MCF 10A (cell line): ENCODE results near the gene BCAS3. TPM values are rescaled to one million over a fixed set of nuclear protein-coding genes. Genes with fewer than 3 reads are reported as not detected.

Experiments used
- BruUV-seq: library from RNA; stranded (reverse); fragments of 400-500 nt; replicated peaks from 2 replicates; lab custom pipeline; 2021; lab: Mats Ljungman, UMichigan
- CTCF ChIA-PET: fragments of 300-600 bp; sonication (Branson Sonifier 250); formaldehyde crosslinking; extraction: SDS; loops from one replicate; lab custom pipeline; 2021; ENCODE audit warnings: antibody characterized with exemption, inconsistent platforms; lab: Yijun Ruan, JAX
- POLR2A ChIA-PET: fragments of 300-600, 350-650 bp; sonication (Branson Sonifier 250); formaldehyde crosslinking; extraction: SDS; loops from one replicate; lab custom pipeline; 2020; ENCODE audit warnings: antibody characterized with exemption, inconsistent platforms; lab: Yijun Ruan, JAX
- DNase-seq: peaks from one replicate; pipeline ENCODE4 v3.0.0-alpha.2; 2018; ENCODE audit not compliant: unreplicated experiment
- H3K27ac Mint-ChIP-seq: one replicate; pipeline ENCODE4 v1.8.0; 2022; ENCODE audit warnings: mild to moderate bottlenecking, low read depth, mixed read lengths; ENCODE audit not compliant: unreplicated experiment
- H3K27me3 Mint-ChIP-seq: one replicate; pipeline ENCODE4 v1.8.0; 2022; ENCODE audit warnings: mixed read lengths; ENCODE audit not compliant: insufficient read depth, unreplicated experiment
- H3K36me3 Mint-ChIP-seq: one replicate; pipeline ENCODE4 v1.8.0; 2022; ENCODE audit warnings: mild to moderate bottlenecking, moderate library complexity, mixed read lengths; ENCODE audit not compliant: insufficient read depth, unreplicated experiment
- H3K4me1 Mint-ChIP-seq: one replicate; pipeline ENCODE4 v1.8.0; 2022; ENCODE audit warnings: mixed read lengths; ENCODE audit not compliant: insufficient read depth, unreplicated experiment
- H3K4me3 Mint-ChIP-seq: one replicate; pipeline ENCODE4 v1.8.0; 2022; ENCODE audit warnings: mild to moderate bottlenecking, moderate library complexity, mixed read lengths; ENCODE audit not compliant: unreplicated experiment
- H3K9me3 Mint-ChIP-seq: one replicate; pipeline ENCODE4 v1.8.0; 2022; ENCODE audit warnings: mixed read lengths; ENCODE audit not compliant: unreplicated experiment
- intact Hi-C: fragments of 100-400 bp; cut with micrococcal nuclease; formaldehyde crosslinking; loops from 2 replicates; pipeline ENCODE4 v1.14.1; 2022
- total RNA-seq: library from RNA; stranded (reverse); gene quantifications from 2 replicates; pipeline ENCODE4 v1.2.3, GENCODE V29; 2022
- TF ChIP-seq, protein P1 (sequence below): fragments of 200-600 bp; IDR thresholded peaks from one replicate; pipeline ENCODE4 v1.8.0; 2022; ENCODE audit warnings: antibody characterized with exemption, mild to moderate bottlenecking; ENCODE audit not compliant: unreplicated experiment

BCAS3 gene
- total RNA-seq, 1 experiment from 2014 or later = 14.6 TPM

DNA sequence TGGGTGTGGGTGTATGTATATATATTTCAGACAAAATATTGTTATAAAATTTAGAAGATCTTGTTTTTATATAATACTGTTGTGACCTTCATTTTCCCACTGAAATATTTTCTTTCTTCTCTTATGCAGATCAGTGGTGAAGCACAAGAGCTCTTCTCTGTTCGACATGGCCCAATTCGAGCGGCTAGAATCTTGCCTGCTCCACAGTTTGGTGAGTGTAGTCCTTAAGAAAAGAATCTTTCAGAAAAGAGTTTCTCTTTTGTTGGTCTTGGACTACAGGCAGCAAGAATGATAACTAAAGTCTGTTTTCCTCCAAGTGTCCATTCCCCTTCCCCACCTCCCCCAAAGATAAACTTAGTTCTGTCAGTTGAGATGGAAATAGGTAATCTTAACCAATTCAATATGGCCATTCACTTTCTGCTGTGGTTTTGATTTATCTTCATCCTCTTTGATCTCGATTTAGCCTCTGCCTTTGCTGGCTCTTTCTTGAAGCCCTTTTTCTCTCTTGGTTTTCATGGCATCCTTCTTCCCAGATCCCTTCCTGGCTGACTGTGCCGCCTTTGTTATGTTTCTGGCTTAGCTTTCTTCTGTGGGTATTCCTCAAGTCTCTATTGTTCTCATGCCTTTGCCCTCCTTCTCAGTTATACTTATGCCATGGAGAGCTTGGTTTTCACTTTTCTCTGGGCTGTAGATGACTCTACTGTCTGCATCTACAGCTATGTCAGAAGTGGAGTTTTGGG is 69.6 kb downstream of the BCAS3 start:
- ChIA-PET CTCF (interaction anchor here (1.0 to 1.8 kb wide), 2 partner anchors 27 to 665 kb away, joined by 4 read pairs; no protein-coding TSS in a partner anchor), POLR2A (no interaction called here)
- Mint-ChIP-seq H3K4me3 (no peak overlapping the region), H3K27me3 (no peaks in the 10 kb centered on the region), H3K36me3 (no peaks in the 10 kb centered on the region), H3K4me1 (no peaks in the 10 kb centered on the region), H3K9me3 (peaks cover 8% of the 10 kb centered on the region), H3K27ac (no peak overlapping the region)
- intact Hi-C loops = no loop called here
- no peak for DNase-seq
- no TSS peak for BruUV-seq
- TF ChIP-seq, protein P1, sequence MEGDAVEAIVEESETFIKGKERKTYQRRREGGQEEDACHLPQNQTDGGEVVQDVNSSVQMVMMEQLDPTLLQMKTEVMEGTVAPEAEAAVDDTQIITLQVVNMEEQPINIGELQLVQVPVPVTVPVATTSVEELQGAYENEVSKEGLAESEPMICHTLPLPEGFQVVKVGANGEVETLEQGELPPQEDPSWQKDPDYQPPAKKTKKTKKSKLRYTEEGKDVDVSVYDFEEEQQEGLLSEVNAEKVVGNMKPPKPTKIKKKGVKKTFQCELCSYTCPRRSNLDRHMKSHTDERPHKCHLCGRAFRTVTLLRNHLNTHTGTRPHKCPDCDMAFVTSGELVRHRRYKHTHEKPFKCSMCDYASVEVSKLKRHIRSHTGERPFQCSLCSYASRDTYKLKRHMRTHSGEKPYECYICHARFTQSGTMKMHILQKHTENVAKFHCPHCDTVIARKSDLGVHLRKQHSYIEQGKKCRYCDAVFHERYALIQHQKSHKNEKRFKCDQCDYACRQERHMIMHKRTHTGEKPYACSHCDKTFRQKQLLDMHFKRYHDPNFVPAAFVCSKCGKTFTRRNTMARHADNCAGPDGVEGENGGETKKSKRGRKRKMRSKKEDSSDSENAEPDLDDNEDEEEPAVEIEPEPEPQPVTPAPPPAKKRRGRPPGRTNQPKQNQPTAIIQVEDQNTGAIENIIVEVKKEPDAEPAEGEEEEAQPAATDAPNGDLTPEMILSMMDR = no peak

DNA sequence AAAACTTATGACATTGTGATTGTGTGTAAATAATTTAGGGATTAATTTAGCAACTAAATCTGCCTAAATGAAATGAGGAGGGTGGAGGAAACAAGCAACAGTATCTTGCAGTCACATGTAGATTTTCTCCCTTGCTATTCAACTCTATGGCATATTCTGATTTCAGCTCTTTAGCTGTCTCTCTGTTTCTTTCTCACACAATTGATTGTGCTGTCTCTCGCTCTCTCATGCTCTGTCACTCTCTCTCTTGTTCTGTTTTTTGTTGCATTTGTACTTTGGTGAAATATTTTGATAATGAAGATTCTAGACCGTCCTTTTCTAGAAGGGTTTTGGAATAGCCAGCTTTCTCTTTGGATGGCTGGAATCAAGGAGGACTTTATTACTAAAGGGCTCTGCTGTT is 70.6 kb downstream of the BCAS3 start:
- H3K27ac Mint-ChIP-seq = no peak overlapping the region
- CTCF ChIA-PET = interaction anchor here (0.5 to 1.8 kb wide), 4 partner anchors 28 to 665 kb away, joined by 3 to 4 read pairs (median 4); no protein-coding TSS in a partner anchor

DNA sequence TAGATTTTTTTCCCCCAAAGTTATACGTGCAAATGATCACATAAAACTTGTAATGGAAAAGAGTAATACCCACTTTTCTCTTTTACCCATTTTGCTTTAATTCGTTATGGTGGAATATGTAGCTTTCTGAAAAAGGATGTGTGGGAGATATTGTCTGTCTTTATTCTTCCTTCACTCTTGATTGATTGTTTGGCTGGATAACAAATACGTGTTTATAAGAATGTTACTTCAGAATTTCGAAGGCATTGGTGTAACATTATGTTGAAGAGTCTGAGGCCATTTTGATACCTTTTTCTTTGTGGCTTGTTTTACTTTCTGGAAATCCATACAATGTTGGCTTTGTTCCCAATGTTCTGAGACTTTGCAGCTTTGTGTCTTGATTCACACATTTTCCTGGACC is 71.4 kb downstream of the BCAS3 start:
- Mint-ChIP-seq H3K27me3 (no peaks in the 10 kb centered on the region), H3K27ac (no peak overlapping the region), H3K9me3 (peaks cover 8% of the 10 kb centered on the region), H3K36me3 (no peaks in the 10 kb centered on the region), H3K4me3 (no peak overlapping the region), H3K4me1 (no peaks in the 10 kb centered on the region)
- no peak for DNase-seq
- TF ChIP-seq, protein P1 = no peak
- CTCF ChIA-PET = no interaction called here
- BruUV-seq = no TSS peak
- POLR2A ChIA-PET = no interaction called here
- intact Hi-C loops = no loop called here

More for the DNA sequence above, 70.6 kb downstream of the BCAS3 start:
- POLR2A ChIA-PET = interaction anchor here (1.1 kb wide), 1 partner anchor 156 kb away, joined by 3 read pairs; no protein-coding TSS in a partner anchor
- no peak overlapping the region for H3K4me3 Mint-ChIP-seq
- H3K4me1 Mint-ChIP-seq = no peaks in the 10 kb centered on the region
- TF ChIP-seq, protein P1 = no peak
- intact Hi-C loops = no loop called here
- H3K27me3 Mint-ChIP-seq = no peaks in the 10 kb centered on the region
- no peak for DNase-seq
- peaks cover 8% of the 10 kb centered on the region for H3K9me3 Mint-ChIP-seq
- no peaks in the 10 kb centered on the region for H3K36me3 Mint-ChIP-seq
- BruUV-seq = no TSS peak

DNA sequence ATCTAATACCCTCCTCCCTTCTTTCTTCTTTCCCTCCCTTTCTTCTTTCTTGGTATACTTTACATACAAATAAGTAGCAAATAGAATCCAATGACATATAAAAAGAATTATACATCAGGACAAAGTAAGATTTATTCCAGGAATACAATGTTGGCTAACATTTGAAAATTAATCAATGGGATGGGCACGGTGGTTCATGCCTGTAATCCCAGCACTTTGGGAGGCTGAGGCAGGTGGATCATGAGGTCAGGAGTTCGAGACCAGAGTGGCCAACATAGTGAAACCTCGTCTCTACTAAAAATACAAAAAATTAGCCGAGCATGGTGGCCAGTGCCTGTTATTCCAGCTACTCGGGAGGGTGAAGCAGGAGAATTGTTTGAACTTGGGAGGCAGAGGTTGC is 72.1 kb downstream of the BCAS3 start:
- CTCF ChIA-PET = no interaction called here
- Mint-ChIP-seq H3K4me3 (no peak overlapping the region), H3K27ac (no peak overlapping the region), H3K36me3 (no peaks in the 10 kb centered on the region), H3K4me1 (no peaks in the 10 kb centered on the region), H3K9me3 (peaks cover 8% of the 10 kb centered on the region), H3K27me3 (no peaks in the 10 kb centered on the region)
- no TSS peak for BruUV-seq
- intact Hi-C loops = no loop called here
- TF ChIP-seq, protein P1 = no peak
- POLR2A ChIA-PET = no interaction called here
- DNase-seq = no peak
